ENCODE measurements around the gene RNASEH2A.

RNASEH2A gene

GRCh38 chr19:12806242-12807081 lies at the start of gene RNASEH2A:
TSS of gene RNASEH2A (plus strand) at chr19:12806584. CDS start at chr19:12806674, 90 bp downstream.
- DNase-seq, result peak; percentile 95

GRCh38 chr19:12757544-12758274 lies 48.7 kb upstream of the RNASEH2A start:
- DNase-seq, result peak; percentile 96

- DNase-seq, result no peak
Observed at GRCh38 chr19:12759686-12760085, 46.7 kb upstream of the RNASEH2A start.

GRCh38 chr19:12763100-12763499 lies 43.3 kb upstream of the RNASEH2A start:
- no peak for DNase-seq

DNA sequence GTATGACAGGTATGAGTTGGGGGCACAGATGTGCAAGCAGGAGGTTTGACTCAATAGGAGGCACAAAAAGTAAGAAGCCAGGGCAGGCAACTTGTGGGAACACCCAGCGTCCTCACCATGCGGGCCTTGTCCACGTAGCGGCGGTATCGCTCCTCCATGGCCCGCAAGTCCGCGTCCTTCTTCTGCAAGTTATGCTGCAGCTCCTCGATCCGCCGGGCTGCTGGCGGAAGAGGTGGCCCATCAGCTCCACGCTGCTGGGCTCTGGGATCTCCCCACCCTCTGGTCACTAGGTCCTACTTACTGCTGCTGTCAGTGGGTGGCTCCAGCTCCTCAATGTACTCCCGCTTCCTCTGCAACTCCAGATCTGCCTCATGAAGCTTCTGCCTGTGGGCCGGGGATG lies 41.7 kb upstream of the RNASEH2A start:
- DNase-seq, result no peak

DNA sequence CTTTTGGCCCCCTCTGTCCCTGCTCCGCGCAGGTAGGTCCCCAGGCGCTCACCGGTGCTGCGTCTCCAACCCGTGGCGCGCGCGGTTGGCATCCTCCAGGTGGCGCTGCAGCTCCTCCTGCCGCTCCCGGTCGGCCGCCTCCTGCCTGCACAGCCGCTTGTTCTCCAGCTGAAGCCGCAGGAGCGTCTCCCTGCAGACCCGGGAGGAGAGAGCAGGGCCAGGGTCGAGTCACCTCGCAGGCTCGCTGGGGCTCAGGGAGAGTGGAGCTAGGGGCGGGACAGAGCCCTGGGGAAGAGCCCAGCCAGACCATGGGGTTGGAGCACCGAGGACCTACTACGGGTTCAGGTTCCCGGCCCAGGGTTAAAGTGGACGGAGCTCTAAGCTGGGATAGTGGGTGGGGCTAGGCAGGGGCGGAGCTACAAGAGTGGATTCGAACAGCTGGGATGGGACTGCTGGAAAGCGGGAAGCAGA lies 40.3 kb upstream of the RNASEH2A start:
- peak; percentile 94 for DNase-seq

GRCh38 chr19:12767150-12767549 lies 39.2 kb upstream of the RNASEH2A start:
- DNase-seq, result no peak

- DNase-seq, result no peak
Observed at GRCh38 chr19:12767666-12768065, 38.7 kb upstream of the RNASEH2A start.

DNA sequence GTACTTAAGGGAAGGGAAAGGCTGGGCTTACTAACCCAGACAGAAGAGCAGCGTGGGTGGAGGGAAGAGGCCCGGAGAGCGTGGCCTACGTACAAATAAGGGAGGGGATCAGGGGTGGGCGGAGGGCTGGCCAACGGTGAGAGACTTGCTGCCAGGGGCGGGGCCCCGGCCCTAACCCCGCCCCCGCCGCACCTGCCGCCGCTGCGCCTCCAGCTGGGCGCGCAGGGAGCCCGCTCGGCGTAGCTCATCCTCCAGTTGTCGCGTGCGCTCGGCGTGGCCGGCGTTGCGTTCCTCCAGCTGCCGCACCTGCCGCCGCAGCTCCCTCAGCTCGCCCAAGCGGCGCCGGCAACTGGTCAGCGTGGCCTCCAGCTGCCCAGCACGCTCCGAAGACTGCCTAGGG lies 36.7 kb upstream of the RNASEH2A start:
- peak; percentile 70 for DNase-seq

GRCh38 chr19:12770922-12771321 lies 35.5 kb upstream of the RNASEH2A start:
- no peak for DNase-seq

- DNase-seq, result no peak
Observed at GRCh38 chr19:12772323-12772722, 34.1 kb upstream of the RNASEH2A start.

DNA sequence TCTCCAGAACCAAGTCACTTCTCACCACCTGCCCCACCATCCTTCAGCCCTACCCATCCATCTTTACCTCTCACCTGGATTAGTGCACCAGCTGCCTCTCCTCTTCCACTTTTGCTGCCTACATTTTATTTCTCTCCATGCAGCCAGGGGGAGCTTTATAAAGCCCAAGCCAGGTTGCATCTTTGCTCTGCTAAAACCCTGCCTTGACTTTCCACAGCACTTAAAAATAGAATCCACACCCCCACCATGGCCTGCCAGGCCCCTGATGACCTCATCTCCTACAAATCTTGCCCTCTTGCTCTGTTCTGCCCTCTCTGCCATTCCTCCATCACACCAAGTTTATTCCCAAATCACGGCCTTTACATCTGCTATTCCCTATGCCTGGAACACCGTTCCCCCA lies 32.8 kb upstream of the RNASEH2A start:
- no peak for DNase-seq

GRCh38 chr19:12774588-12775555 lies 31.5 kb upstream of the RNASEH2A start, which contains the start of gene HOOK2:
TSS of gene HOOK2 (minus strand) at chr19:12775552. CDS start at chr19:12775449, 103 bp downstream.
- no peak for DNase-seq

DNA sequence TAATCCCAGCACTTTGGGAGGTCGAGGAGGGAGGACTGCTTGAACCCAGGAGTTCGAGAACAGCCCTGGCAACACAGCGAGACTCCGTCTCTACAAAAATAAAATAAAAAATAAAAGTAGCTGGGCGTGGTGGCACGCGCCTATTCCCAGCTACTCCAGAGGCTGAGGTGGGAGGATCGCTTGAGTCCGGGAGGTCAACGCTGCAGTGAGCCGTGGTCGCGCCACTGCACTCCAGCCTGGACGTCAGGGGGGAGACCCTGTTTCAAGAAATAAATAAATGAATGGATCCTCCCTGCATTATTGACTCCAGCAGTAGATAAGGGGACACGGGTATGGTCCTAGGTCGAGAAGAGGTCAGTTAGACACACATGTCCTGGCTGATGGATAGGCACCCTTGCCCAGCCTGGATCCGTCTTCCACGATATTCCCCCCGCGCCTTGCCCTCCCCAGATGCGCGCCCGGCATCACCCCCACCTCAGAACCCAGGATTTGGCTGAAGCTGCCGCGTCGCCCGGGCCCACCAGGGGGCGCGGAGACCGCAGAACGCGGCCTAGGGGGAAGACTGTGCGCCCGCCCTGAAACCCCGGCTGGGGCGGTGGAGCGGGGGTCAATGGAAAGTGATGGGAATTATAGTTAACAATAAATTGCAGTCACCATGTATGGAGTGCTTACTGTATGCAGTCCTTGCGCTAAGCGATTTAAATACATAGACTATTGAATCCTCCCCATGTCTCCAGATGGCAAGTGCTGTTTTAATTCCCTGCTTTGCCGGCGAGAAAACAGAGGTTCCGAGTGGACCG lies 29.0 kb upstream of the RNASEH2A start:
- DNase-seq, result peak; percentile 90

GRCh38 chr19:12778017-12778904 lies 28.1 kb upstream of the RNASEH2A start:
- DNase-seq, result peak; percentile 83

DNA sequence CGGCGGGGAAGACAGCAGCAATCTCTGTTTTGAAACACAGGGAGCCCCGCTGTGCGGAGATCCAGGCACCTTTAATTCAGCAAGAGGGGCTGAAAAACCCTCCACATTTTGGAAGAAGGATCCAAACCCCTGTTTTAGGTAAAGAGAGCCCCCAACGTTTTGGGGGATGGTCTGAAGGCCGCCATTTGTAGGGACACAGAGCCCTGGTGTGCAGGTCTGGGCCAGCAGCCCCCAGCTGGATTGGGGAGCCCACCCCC lies 27.6 kb upstream of the RNASEH2A start:
- no peak for DNase-seq

- peak; percentile 54 for DNase-seq
Observed at GRCh38 chr19:12779162-12779993, 27.0 kb upstream of the RNASEH2A start.

- no peak for DNase-seq
Observed at GRCh38 chr19:12782174-12782423, 24.3 kb upstream of the RNASEH2A start.

GRCh38 chr19:12782424-12783290 lies 23.7 kb upstream of the RNASEH2A start:
- DNase-seq, result peak; percentile 92

All from retina (tissue), 1 donor.